Spleen (tissue), 7 donors: ENCODE measurements around the gene MATN1.
A peak's percentile ranks its signal among the peaks of the same experiment; 100 is the strongest.

ENCODE experiments used
- POLR2A ChIP-seq, 3 donors: fragments of 450-650 bp; IDR thresholded peaks; one replicate each; pipeline ENCODE4 v1.5.1; 2017; ENCODE audit warnings: antibody characterized with exemption in 3 of 3, mild to moderate bottlenecking in 1 of 3
- POLR2AphosphoS5 ChIP-seq, 3 donors: sonication (generic); formaldehyde crosslinking; IDR thresholded peaks; one replicate each; pipeline ENCODE4 v1.5.1; 2017; ENCODE audit warnings: antibody characterized with exemption in 3 of 3
- TF ChIP-seq, protein P1 (sequence below), 11 experiments: fragments of 200-600 bp in 7 of 11; fragments of 450-650 bp in 4 of 11; sonication (generic) in 4 of 11; IDR thresholded peaks in 8 of 11; conservative IDR thresholded peaks in 3 of 11; 1 replicate in 7 of 11; 2 replicates in 4 of 11; pipeline versions ENCODE4 v1.4.0 to v1.8.0; 2016 to 2021; ENCODE audit warnings: antibody characterized with exemption in 11 of 11, inconsistent platforms in 4 of 11, mild to moderate bottlenecking in 1 of 11
- donor health status: DM: no; HTN: no; CAD: no; lungs with moderate emphysema.
- donor health status: DM: no; HTN: no; CAD: no.
- donor health status: DM: no; HTN: no; CAD: no.

- TF ChIP-seq, protein P1, sequence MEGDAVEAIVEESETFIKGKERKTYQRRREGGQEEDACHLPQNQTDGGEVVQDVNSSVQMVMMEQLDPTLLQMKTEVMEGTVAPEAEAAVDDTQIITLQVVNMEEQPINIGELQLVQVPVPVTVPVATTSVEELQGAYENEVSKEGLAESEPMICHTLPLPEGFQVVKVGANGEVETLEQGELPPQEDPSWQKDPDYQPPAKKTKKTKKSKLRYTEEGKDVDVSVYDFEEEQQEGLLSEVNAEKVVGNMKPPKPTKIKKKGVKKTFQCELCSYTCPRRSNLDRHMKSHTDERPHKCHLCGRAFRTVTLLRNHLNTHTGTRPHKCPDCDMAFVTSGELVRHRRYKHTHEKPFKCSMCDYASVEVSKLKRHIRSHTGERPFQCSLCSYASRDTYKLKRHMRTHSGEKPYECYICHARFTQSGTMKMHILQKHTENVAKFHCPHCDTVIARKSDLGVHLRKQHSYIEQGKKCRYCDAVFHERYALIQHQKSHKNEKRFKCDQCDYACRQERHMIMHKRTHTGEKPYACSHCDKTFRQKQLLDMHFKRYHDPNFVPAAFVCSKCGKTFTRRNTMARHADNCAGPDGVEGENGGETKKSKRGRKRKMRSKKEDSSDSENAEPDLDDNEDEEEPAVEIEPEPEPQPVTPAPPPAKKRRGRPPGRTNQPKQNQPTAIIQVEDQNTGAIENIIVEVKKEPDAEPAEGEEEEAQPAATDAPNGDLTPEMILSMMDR (IDR thresholded peaks at IDR 0.05 in 8 of 11, conservative IDR thresholded peaks at IDR 0.05 in 3 of 11): peak; percentile 97 to 100 (median 99)
- TF ChIP-seq POLR2A (IDR thresholded peaks at IDR 0.05): peak; percentile 53 to 94 (median 90)
- peak; percentile 98 to 99 (median 99) for TF ChIP-seq POLR2AphosphoS5 (IDR thresholded peaks at IDR 0.05)
These were observed 4.6 kb downstream of the MATN1 start for GRCh38 chr1:30718636-30719405.
